Stimulated activated CD4-positive, alpha-beta T cell treated with anti-CD3 and anti-CD28 coated beads, Interleukin-4, amount 100 ng/mL, for 48 hours (primary cell): ENCODE results near the gene SYNM.

Experiments
- DNase-seq, 2 donors: peaks; one replicate each; pipeline ENCODE4 v3.0.0-alpha.2; 2020; ENCODE audit warnings: low read depth in 2 of 2

The SYNM gene

DNA sequence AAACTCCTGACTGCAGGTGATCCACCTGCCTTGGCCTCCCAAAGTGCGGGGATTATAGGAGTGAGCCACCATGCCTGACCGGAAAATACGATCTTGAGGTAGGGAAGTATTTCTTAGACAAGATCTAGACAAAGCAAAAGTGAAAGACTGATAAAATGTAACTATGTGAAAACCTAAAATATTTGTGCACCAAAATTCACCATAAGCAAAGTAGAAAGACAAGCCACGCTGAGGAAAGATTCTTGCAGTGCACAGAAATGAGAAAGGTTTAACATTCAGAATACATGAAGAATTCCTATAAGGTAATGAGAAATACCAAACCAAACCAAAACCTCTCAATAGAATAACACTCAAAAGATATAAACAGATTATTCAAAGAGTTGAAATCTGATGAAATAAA, 35.7 kb downstream of the SYNM start:
- DNase-seq, result no peak

- no peak for DNase-seq
These were observed 37.1 kb downstream of the SYNM start for GRCh38 chr15:99141943-99142342.

GRCh38 chr15:99142562-99142961, 37.7 kb downstream of the SYNM start:
- DNase-seq, result no peak

- no peak for DNase-seq
These were observed 38.4 kb downstream of the SYNM start for GRCh38 chr15:99143242-99143641.

DNA sequence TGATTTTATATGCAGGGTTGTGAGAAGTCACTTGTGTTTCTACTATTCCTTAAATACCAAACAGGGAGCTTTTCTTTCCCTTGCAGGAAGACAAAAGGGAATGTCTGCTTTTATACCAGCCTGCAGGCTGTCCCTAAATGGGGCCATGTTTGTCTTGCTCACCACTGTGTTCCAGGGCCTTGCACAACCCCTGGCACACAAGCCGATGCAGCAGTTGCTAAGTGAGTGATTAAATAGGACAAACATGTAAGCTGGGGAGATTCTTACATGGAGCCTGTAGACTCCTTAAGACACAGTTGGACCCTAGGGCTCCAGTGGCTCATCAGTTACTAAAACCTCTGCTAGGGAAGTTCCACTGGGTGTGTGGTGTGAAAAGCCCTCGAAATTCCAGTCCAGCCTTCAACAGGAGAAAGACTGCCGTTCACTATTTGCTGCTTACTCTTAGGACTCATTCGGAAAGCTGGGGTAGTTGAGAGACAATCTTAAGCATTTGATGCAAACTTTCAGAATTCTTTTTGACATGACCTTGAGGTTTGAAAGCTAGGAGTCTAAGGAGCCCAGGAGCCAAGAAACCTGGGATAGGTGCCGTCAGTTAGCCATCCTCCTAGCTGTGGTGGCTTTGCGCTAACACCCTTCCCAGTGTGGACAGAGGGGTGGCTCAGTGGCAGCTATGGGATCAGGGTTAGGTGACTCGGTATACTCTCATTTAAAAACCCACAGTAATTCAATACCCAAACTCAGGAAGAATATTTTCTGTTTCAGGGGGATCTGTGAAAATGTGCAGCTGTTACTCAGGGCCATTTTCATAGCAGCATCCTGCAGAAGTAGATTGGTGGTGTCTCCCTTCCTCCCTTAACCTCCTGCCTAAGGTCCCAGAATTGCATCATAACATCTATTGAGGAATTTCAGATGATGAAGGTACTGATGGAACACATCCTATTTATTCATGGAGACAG, 39.1 kb downstream of the SYNM start:
- no peak for DNase-seq

DNA sequence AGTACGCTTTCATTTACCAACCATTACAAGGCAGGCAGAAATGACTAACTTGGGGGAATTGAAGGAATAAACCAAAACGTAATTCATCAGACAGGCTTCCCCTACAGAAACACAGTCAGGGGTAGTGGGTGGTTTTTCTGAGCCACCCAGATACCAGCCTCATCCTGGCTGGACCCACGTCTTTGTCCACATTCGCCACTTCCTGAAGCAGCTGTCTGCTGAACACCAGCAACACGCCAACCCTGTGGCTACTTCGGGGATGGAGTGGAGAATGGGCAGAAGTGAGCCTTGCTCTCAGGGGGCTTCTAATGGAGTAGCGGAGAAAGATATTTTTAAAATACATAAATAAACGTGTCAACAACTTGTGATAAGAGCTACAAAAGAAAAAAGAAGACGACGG, 40.1 kb downstream of the SYNM start:
- DNase-seq, result no peak

- DNase-seq, result no peak
These were observed 40.9 kb downstream of the SYNM start for GRCh38 chr15:99145778-99146177.

- no peak for DNase-seq
These were observed 41.8 kb downstream of the SYNM start for GRCh38 chr15:99146661-99147060.

- DNase-seq, result no peak
These were observed 44.0 kb downstream of the SYNM start for GRCh38 chr15:99148851-99149276.

DNA sequence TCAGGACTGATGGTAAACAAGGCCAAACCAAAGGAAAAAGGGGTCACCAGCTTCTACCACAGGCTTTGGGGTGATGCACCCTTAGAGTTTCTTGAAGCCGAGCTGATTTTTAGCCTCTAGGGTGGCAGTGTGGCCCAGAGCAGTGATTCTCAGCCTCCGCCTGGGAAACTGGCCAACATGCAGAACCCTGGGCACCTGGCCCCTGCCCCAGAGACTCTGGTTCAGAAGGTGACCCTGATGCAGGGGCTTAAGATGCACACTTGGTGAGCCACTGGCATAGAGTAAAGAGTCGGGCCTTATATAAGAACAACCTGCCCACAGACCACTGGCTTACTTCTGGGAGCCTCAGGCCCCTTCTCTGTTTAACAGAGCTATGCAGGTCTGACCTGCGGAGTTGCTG, 44.5 kb downstream of the SYNM start:
- no peak for DNase-seq

GRCh38 chr15:99151156-99151555, 46.3 kb downstream of the SYNM start:
- no peak for DNase-seq

DNA sequence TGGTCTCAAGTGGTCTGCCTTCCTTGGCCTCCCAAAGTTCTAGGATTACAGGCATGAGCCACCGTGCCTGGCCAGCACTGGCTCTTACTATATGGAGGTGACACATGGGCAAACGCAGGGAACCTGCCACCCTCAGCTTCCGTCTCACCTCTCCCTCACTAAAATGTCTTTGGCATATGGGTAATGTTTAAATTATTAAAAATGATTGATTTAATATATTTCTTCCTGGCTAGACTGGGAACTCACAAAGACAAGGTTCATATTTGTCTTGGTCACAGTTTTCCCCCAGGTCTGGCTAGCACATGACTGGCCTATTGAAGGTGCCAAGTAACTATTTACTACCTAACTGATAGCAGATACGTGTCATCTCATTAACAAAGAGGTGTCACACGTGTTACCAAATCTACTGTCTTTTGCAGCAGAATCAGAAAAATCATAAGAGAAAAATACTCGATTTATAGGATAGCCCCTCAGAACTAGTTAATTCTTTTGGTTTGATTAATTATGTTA, 48.2 kb downstream of the SYNM start:
- no peak for DNase-seq

- no peak for DNase-seq
These were observed 49.4 kb downstream of the SYNM start for GRCh38 chr15:99154271-99154670.

GRCh38 chr15:99155961-99156443, 51.1 kb downstream of the SYNM start:
- DNase-seq, result no peak

- no peak for DNase-seq
These were observed 52.6 kb downstream of the SYNM start for GRCh38 chr15:99157456-99157855.

GRCh38 chr15:99158626-99159412, 53.9 kb downstream of the SYNM start:
- DNase-seq, result no peak

GRCh38 chr15:99163271-99164062, 58.6 kb downstream of the SYNM start:
- DNase-seq, result no peak

DNA sequence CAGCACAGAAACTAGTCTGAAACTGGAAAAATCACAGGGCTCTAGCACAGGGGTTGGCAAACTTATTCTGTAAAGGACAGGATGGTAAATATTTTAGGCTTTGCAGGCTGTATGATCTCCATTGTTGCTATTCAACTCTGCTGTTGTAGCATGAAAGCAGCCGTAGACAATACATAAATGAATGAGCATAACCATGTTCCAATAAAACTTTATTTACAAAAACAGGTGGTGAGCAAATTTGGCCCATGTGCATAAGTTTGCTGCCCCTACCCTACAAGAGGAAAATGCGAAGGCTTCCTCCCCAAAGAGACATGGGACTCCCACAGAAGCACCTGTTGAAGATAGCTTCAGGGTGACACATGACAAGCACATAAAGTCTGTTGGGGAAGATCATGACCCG, 59.2 kb downstream of the SYNM start:
- no peak for DNase-seq

DNA sequence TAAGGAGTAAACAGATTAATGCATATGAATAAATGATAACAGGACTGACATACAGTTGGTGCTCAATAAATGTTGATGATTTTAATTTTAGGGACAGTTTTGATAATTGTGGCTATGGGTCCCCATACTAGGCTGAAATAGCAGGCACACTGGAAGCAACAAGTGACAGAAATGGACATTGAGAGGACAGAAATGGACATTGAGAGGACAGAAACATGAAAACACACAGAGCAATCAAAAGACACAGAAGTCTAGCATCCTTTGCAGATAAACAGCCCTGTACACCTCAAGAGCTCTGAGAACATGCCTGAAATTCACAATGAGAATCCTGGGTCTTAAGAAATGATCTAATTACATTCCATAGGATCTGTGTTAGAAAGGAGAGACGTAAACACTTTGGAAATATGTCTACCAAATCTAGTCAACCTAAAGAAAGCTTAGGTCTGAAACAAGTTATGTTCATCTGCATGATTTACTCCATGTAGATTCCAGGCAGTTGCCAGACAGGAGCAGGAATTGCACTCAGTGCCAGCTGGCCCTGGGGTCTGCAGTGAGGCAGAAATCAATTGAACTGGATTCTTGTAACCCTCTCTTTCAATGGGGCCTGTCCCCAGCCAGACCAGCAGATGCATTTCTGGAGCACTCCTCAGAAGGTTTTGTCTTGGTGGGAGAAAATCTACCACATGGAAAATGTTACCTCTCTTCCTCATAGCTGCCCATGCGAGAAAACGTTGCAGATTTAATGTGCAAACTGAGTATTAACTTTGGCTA, 60.3 kb downstream of the SYNM start:
- DNase-seq, result no peak

- no peak for DNase-seq
These were observed 61.2 kb downstream of the SYNM start for GRCh38 chr15:99165956-99166689.
